ENCODE measurements around the gene CLK3. TPM values are rescaled to one million over a fixed set of nuclear protein-coding genes. Genes with fewer than 3 reads are reported as not detected.

Gene CLK3
- total and polyA plus RNA-seq, 2 donors (not counting 3 experiments of a cell fraction or from before 2014, with no cell fraction given): 75.5 to 121 TPM

DNA sequence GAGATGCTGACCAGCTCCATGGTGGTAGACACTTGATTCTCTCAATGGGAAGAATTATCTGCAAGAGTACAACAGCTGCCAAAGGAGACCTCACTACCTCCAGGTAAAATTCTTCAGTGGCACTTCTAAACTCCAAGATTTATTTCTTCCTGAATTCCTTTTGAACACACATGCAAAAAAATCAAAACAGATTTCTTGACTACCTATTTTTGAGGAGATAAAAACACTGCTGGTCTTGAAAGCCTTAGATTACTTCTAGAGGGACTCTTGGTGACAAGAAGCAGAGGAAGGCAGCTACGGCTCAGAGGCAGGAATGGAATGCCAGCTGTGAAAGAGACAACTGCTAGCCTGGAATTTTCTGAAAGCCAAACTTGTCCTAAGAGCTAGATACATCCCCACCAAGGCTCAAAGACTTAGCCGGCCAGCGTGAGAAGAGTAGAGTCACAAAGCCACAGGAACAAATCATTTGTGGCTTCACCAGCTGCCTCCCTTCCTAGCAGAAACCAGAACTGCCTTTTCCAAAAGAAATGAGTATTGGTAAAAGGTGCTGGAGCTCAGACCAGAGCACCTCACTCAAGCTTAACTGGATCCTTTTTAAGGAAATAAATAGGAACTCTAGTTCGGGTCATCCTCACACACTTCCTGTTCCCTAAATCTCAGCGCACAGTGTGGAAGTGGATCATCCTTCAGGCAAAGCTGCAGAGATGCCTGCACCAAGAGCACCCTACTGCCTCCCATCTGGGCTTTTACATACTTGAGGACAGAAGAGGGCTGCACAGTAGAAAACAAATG, 32.6 kb downstream of the CLK3 start:
- H2AFZ ChIP-seq (ENCODE audit: low read depth, low read length): no peak overlapping the region
- FAIRE-seq (no peak), DNase-seq (ENCODE audit: low read depth, low spot score) (no peak)
- dilution Hi-C loops (cut with MboI; ENCODE audit: extremely low pct_ligation_motif_present, low sequenced_read_pairs): loop anchor here (25.0 kb wide), 1 partner anchor 114 kb away; no protein-coding TSS in a partner anchor
- intact Hi-C loops (cut with micrococcal nuclease): no loop called here
- no peak for TF ChIP-seq POLR2AphosphoS5 (IDR thresholded peaks at IDR 0.05; ENCODE audit: insufficient read depth, low read depth, low read length)
- TF ChIP-seq GATA2 (IDR thresholded peaks at IDR 0.05; ENCODE audit: insufficient read depth, insufficient read length, low read depth, low read length): no peak
- TF ChIP-seq JUN (IDR thresholded peaks at IDR 0.05; ENCODE audit: borderline replicate concordance, insufficient read depth, insufficient read length, low read depth): no peak
- no peaks in the 10 kb centered on the region for H3K9me1 ChIP-seq (replicated peaks; ENCODE audit: control insufficient read depth, extremely low read depth, insufficient read depth, low read length)
- no peak overlapping the region for H3K4me3 ChIP-seq (replicated peaks in 1 of 3; ENCODE audit: insufficient read depth in 1 of 3, low read depth in 1 of 3, low read length in 3 of 3)
- POLR2A ChIA-PET: no interaction called here
- H3K27ac ChIP-seq (ENCODE audit: insufficient read depth, low read depth, low read length): no peak overlapping the region
- CTCF ChIA-PET: no interaction called here
- no TSS peak for BruUV-seq (replicated peaks)
- H3K36me3 ChIP-seq (ENCODE audit: control insufficient read depth in 2 of 2, extremely low read depth in 1 of 2, insufficient read depth in 2 of 2, low read length in 2 of 2): no peaks in the 10 kb centered on the region
- H3K27me3 ChIP-seq (ENCODE audit: control insufficient read depth in 2 of 2, insufficient read depth in 2 of 2, low read length in 2 of 2): no peaks in the 10 kb centered on the region
- peaks cover 6% of the 10 kb centered on the region for H3K79me2 ChIP-seq (ENCODE audit: control insufficient read depth, insufficient read depth, low read length)
- no peak overlapping the region for H3K4me2 ChIP-seq (ENCODE audit: insufficient read depth, low read length)
- no peaks in the 10 kb centered on the region for H4K20me1 ChIP-seq (replicated peaks; ENCODE audit: control insufficient read depth, extremely low read depth, insufficient read depth, low read length)
- no peaks in the 10 kb centered on the region for H3K9me3 ChIP-seq (replicated peaks; ENCODE audit: control insufficient read depth, insufficient read depth, low read length)
- no peak overlapping the region for H3K9ac ChIP-seq (replicated peaks; ENCODE audit: extremely low read depth, insufficient read depth, low read length)
- peaks cover 27% of the 10 kb centered on the region for H3K4me1 ChIP-seq (ENCODE audit: control insufficient read depth, extremely low read depth, insufficient read depth, low read length)

DNA sequence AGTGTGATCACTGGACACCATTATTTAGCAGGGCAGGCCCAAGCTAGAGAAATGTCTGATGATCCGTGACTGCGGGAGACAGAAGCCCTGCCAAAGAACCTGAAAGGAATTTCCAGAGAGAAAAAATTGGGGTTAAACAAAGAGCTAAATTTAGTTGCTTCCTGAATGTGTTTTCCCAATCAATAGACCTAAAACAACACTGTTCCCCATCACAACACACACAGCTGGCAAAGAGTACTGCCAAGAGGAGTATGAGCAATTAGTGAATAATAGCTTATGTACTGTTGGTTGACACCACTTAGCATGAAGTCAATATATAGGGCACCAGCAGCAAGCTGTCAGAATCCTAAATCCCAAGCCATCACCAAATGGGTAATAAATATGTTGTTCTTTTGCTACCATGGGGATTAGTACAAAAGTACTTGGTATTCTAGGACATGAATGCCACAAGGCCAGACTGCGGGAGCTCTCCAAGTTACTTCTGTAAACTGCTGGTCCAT, 35.7 kb downstream of the CLK3 start:
- intact Hi-C loops (cut with micrococcal nuclease): loop anchor here (1.0 kb wide), 2 partner anchors 13 to 16 kb away; no protein-coding TSS in a partner anchor
- DNase-seq (ENCODE audit: low read depth, low spot score) (peak; percentile 94), FAIRE-seq (peak; percentile 88)
- H3K9ac ChIP-seq (replicated peaks; ENCODE audit: extremely low read depth, insufficient read depth, low read length): peak overlapping the region; percentile 21
- dilution Hi-C loops (cut with MboI; ENCODE audit: extremely low pct_ligation_motif_present, low sequenced_read_pairs): no loop called here
- TF ChIP-seq EZH2 (IDR thresholded peaks at IDR 0.05; ENCODE audit: borderline replicate concordance, low read depth, low read length, severe bottlenecking): no peak
- TF ChIP-seq, protein P1, sequence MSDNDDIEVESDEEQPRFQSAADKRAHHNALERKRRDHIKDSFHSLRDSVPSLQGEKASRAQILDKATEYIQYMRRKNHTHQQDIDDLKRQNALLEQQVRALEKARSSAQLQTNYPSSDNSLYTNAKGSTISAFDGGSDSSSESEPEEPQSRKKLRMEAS (IDR thresholded peaks at IDR 0.05; ENCODE audit: insufficient read depth, insufficient read length): no peak
- TF ChIP-seq POLR2A (IDR thresholded peaks at IDR 0.05; ENCODE audit: low read depth, low read length): peak; percentile 35
- no peak for TF ChIP-seq FOS (IDR thresholded peaks at IDR 0.05; ENCODE audit: borderline replicate concordance, insufficient read depth, low read length)
- TF ChIP-seq JUN (IDR thresholded peaks at IDR 0.05; ENCODE audit: borderline replicate concordance, insufficient read depth, insufficient read length, low read depth): peak; percentile 46
- no peak for TF ChIP-seq GATA2 (IDR thresholded peaks at IDR 0.05; ENCODE audit: insufficient read depth, insufficient read length, low read depth, low read length)
- peak; percentile 71 for TF ChIP-seq POLR2AphosphoS5 (IDR thresholded peaks at IDR 0.05; ENCODE audit: insufficient read depth, low read depth, low read length)
- TF ChIP-seq, protein P2, sequence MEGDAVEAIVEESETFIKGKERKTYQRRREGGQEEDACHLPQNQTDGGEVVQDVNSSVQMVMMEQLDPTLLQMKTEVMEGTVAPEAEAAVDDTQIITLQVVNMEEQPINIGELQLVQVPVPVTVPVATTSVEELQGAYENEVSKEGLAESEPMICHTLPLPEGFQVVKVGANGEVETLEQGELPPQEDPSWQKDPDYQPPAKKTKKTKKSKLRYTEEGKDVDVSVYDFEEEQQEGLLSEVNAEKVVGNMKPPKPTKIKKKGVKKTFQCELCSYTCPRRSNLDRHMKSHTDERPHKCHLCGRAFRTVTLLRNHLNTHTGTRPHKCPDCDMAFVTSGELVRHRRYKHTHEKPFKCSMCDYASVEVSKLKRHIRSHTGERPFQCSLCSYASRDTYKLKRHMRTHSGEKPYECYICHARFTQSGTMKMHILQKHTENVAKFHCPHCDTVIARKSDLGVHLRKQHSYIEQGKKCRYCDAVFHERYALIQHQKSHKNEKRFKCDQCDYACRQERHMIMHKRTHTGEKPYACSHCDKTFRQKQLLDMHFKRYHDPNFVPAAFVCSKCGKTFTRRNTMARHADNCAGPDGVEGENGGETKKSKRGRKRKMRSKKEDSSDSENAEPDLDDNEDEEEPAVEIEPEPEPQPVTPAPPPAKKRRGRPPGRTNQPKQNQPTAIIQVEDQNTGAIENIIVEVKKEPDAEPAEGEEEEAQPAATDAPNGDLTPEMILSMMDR (IDR thresholded peaks at IDR 0.05; ENCODE audit: extremely low read depth in 1 of 2, insufficient read depth in 1 of 2, low read depth in 1 of 2, low read length in 2 of 2): no peak
- no peak for TF ChIP-seq MYC (IDR thresholded peaks at IDR 0.05; ENCODE audit: low read depth, low read length)
- no peaks in the 10 kb centered on the region for H4K20me1 ChIP-seq (replicated peaks; ENCODE audit: control insufficient read depth, extremely low read depth, insufficient read depth, low read length)
- H3K9me1 ChIP-seq (replicated peaks; ENCODE audit: control insufficient read depth, extremely low read depth, insufficient read depth, low read length): no peaks in the 10 kb centered on the region
- peaks cover 40% of the 10 kb centered on the region for H3K4me1 ChIP-seq (ENCODE audit: control insufficient read depth, extremely low read depth, insufficient read depth, low read length)
- BruUV-seq (replicated peaks): no TSS peak
- no peaks in the 10 kb centered on the region for H3K9me3 ChIP-seq (replicated peaks; ENCODE audit: control insufficient read depth, insufficient read depth, low read length)
- peak overlapping the region; percentile 74 for H3K27ac ChIP-seq (ENCODE audit: insufficient read depth, low read depth, low read length)
- ChIA-PET POLR2A (interaction anchor here (1.4 kb wide), 1 partner anchor 12 kb away, joined by 6 read pairs; no protein-coding TSS in a partner anchor), CTCF (interaction anchor here (0.9 to 1.8 kb wide), 9 partner anchors 10 to 120 kb away, joined by 3 to 19 read pairs (median 6); partner anchors contain the start of gene EDC3)
- H3K4me3 ChIP-seq (replicated peaks in 1 of 3; ENCODE audit: insufficient read depth in 1 of 3, low read depth in 1 of 3, low read length in 3 of 3): no peak overlapping the region
- H3K27me3 ChIP-seq (ENCODE audit: control insufficient read depth in 2 of 2, insufficient read depth in 2 of 2, low read length in 2 of 2): no peaks in the 10 kb centered on the region
- H3K4me2 ChIP-seq (ENCODE audit: insufficient read depth, low read length): no peak overlapping the region
- H3K79me2 ChIP-seq (ENCODE audit: control insufficient read depth, insufficient read depth, low read length): peaks cover 6% of the 10 kb centered on the region
- H3K36me3 ChIP-seq (ENCODE audit: control insufficient read depth in 2 of 2, extremely low read depth in 1 of 2, insufficient read depth in 2 of 2, low read length in 2 of 2): no peaks in the 10 kb centered on the region
- no peak overlapping the region for H2AFZ ChIP-seq (ENCODE audit: low read depth, low read length)

All from endothelial cell of umbilical vein (primary cell).